Liver (tissue), 9 donors: ENCODE results near the gene RALGPS1. TPM values are rescaled to one million over a fixed set of nuclear protein-coding genes. Genes with fewer than 3 reads are reported as not detected.

Source experiments
- DNase-seq: peaks from one replicate; pipeline ENCODE4 v3.0.0-alpha.2; 2017; ENCODE audit warnings: low spot score
- H3K27ac ChIP-seq, 2 donors: one replicate each; pipeline ENCODE4 v1.7.0; 2013; ENCODE audit warnings: inconsistent platforms in 2 of 2, low read length in 2 of 2, control low read depth in 1 of 2, low read depth in 1 of 2, mild to moderate bottlenecking in 1 of 2
- H3K27me3 ChIP-seq, 4 donors: one replicate each; pipeline versions ENCODE4 v1.6.1 to v1.7.0; 2013; ENCODE audit warnings: low read length in 3 of 4, inconsistent platforms in 1 of 4, mild to moderate bottlenecking in 1 of 4, moderate library complexity in 1 of 4; ENCODE audit not compliant: control insufficient read depth in 4 of 4, insufficient read depth in 4 of 4
- H3K36me3 ChIP-seq, 4 donors: one replicate each; pipeline versions ENCODE4 v1.6.1 to v1.7.0; 2013; ENCODE audit warnings: low read length in 3 of 4, mild to moderate bottlenecking in 3 of 4, low read depth in 1 of 4, moderate library complexity in 1 of 4; ENCODE audit not compliant: control insufficient read depth in 4 of 4, insufficient read depth in 3 of 4
- H3K4me1 ChIP-seq, 4 donors: one replicate each; pipeline versions ENCODE4 v1.6.1 to v1.7.0; 2013; ENCODE audit warnings: low read length in 3 of 4, mild to moderate bottlenecking in 3 of 4, moderate library complexity in 1 of 4; ENCODE audit not compliant: control insufficient read depth in 4 of 4, insufficient read depth in 4 of 4
- H3K4me3 ChIP-seq, 3 donors: one replicate each; pipeline versions ENCODE4 v1.6.1 to v1.7.0; 2013; ENCODE audit warnings: low read length in 3 of 3, control low read depth in 1 of 3, low read depth in 1 of 3, mild to moderate bottlenecking in 1 of 3
- H3K9ac ChIP-seq, 2 donors: one replicate each; pipeline ENCODE4 v1.7.0; 2013; ENCODE audit warnings: low read length in 2 of 2, mild to moderate bottlenecking in 2 of 2, moderate library complexity in 2 of 2, control low read depth in 1 of 2, low read depth in 1 of 2
- H3K9me3 ChIP-seq, 4 donors: one replicate each; pipeline versions ENCODE4 v1.6.1 to v1.7.0; 2013; ENCODE audit warnings: low read length in 3 of 4; ENCODE audit not compliant: control insufficient read depth in 4 of 4
- CTCF ChIP-seq: fragments of 150-350 bp; IDR thresholded peaks from 2 replicates; pipeline ENCODE4 v1.5.1; 2017; ENCODE audit warnings: improper control_type of control experiment, low read depth, low read length; ENCODE audit not compliant: missing input control
- EGR1 ChIP-seq, 2 donors: IDR thresholded peaks; 2 replicates each; pipeline ENCODE4 v1.6.1; 2016 to 2018; ENCODE audit warnings: antibody characterized with exemption in 2 of 2, low read depth in 2 of 2
- FOXA1 ChIP-seq: IDR thresholded peaks from 2 replicates; pipeline ENCODE4 v1.6.1; 2016; ENCODE audit warnings: antibody characterized with exemption
- FOXA2 ChIP-seq: IDR thresholded peaks from 2 replicates; pipeline ENCODE4 v1.6.1; 2016; ENCODE audit warnings: antibody characterized with exemption
- GABPA ChIP-seq, 2 donors: IDR thresholded peaks in 1 of 2; conservative IDR thresholded peaks in 1 of 2; 2 replicates each; pipeline ENCODE4 v1.6.1; 2016; ENCODE audit warnings: antibody characterized with exemption in 2 of 2, mild to moderate bottlenecking in 1 of 2, moderate library complexity in 1 of 2
- HNF4A ChIP-seq, 2 donors: conservative IDR thresholded peaks; 2 replicates each; pipeline ENCODE4 v1.6.1; 2016; ENCODE audit warnings: antibody characterized with exemption in 2 of 2, mild to moderate bottlenecking in 2 of 2
- HNF4G ChIP-seq: IDR thresholded peaks from 2 replicates; pipeline ENCODE4 v1.6.1; 2016; ENCODE audit warnings: antibody characterized with exemption
- JUND ChIP-seq, 2 donors: IDR thresholded peaks; 2 replicates each; pipeline ENCODE4 v1.6.1; 2016; ENCODE audit warnings: antibody characterized with exemption in 2 of 2
- MAX ChIP-seq: IDR thresholded peaks from 2 replicates; pipeline ENCODE4 v1.6.1; 2016; ENCODE audit warnings: antibody characterized with exemption
- NR2F2 ChIP-seq: IDR thresholded peaks from 2 replicates; pipeline ENCODE4 v1.6.1; 2016; ENCODE audit warnings: antibody characterized with exemption
- RAD21 ChIP-seq, 2 donors: IDR thresholded peaks; 2 replicates each; pipeline ENCODE4 v1.6.1; 2016; ENCODE audit warnings: antibody characterized with exemption in 2 of 2, mild to moderate bottlenecking in 2 of 2
- REST ChIP-seq: IDR thresholded peaks from 2 replicates; pipeline ENCODE4 v1.6.1; 2016; ENCODE audit warnings: antibody characterized with exemption, mild to moderate bottlenecking
- RXRA ChIP-seq, 2 donors: IDR thresholded peaks; 2 replicates each; pipeline ENCODE4 v1.6.1; 2017 to 2018; ENCODE audit warnings: antibody characterized with exemption in 2 of 2, mild to moderate bottlenecking in 1 of 2
- SP1 ChIP-seq: IDR thresholded peaks from 2 replicates; pipeline ENCODE4 v1.6.1; 2018; ENCODE audit warnings: antibody characterized with exemption, mild to moderate bottlenecking
- TAF1 ChIP-seq: conservative IDR thresholded peaks from 2 replicates; pipeline ENCODE4 v1.6.1; 2016; ENCODE audit warnings: antibody characterized with exemption, mild to moderate bottlenecking
- YY1 ChIP-seq: IDR thresholded peaks from 2 replicates; pipeline ENCODE4 v1.6.1; 2016; ENCODE audit warnings: antibody characterized with exemption, mild to moderate bottlenecking
- WGBS: extraction: QIAGEN DNeasy Blood & Tissue Kit; methylation state at CpG from one replicate; pipeline ENCODE4 v1.1.7; 2013; 5-methylcytosine and 5-hydroxymethylcytosine counted together
- polyA plus RNA-seq, 2 donors: library from polyadenylated mRNA; stranded (reverse) in 1 of 2; unstranded in 1 of 2; fragments of 200-250 nt in 1 of 2; fragments of >200 nt in 1 of 2; fragmentation: Nextera tagmentation in 1 of 2; extraction: Ambion mirVana in 1 of 2; gene quantifications; one replicate each; pipeline versions ENCODE4 v1.2.1 to v1.2.3, GENCODE V29; 2013 to 2015
- total RNA-seq, 2 donors: library from RNA; depleted of rRNA; stranded (reverse); fragments of >200 nt; gene quantifications; one replicate each; pipeline ENCODE4 v1.2.3, GENCODE V29; 2014
- TF ChIP-seq, protein P1 (sequence below): IDR thresholded peaks from 2 replicates; pipeline ENCODE4 v1.6.1; 2016; ENCODE audit warnings: antibody characterized with exemption
- TF ChIP-seq, protein P2 (sequence below): IDR thresholded peaks from 2 replicates; pipeline ENCODE4 v1.6.1; 2016; ENCODE audit warnings: antibody characterized with exemption
- donor health status: healthy.
- donor health status: healthy.
- donor health status: healthy.
- donor health status: healthy.
- donor health status: healthy.

RALGPS1 gene
- total and polyA plus RNA-seq, 4 donors, result 1.4 to 2.7 (median 2.0) TPM

GRCh38 chr9:126989847-126990842 lies 75.6 kb downstream of the RALGPS1 start:
- no peak for DNase-seq

More at GRCh38 chr9:126989847-126990842, 75.6 kb downstream of the RALGPS1 start:
- Histone ChIP-seq H3K9ac (no peak overlapping the region), H3K9me3 (peaks cover 0 to 10% (median under 1%) of the 10 kb centered on the region in 4 donors), H3K36me3 (peaks cover 0 to 3% (median 1%) of the 10 kb centered on the region in 4 donors), H3K4me3 (no peak overlapping the region), H3K27ac (peak overlapping the region; percentile 9 to 47), H3K27me3 (no peaks in the 10 kb centered on the region), H3K4me1 (no peaks in the 10 kb centered on the region)
- 76% methylated on average over 19 of the region's 19 CpGs for WGBS
- no peak for TF ChIP-seq CTCF
- no peak for TF ChIP-seq MAX
- TF ChIP-seq HNF4A (conservative IDR thresholded peaks at IDR 0.05), result no peak
- peak; percentile 14 for TF ChIP-seq REST
- TF ChIP-seq FOXA1, result no peak
- peak in 1 of 2 donors; percentile 42 for TF ChIP-seq RAD21 (IDR thresholded peaks at IDR 0.05)
- no peak for TF ChIP-seq JUND (IDR thresholded peaks at IDR 0.05)
- no peak for TF ChIP-seq HNF4G
- peak; percentile 69 to 76 for TF ChIP-seq RXRA (IDR thresholded peaks at IDR 0.05)
- no peak for TF ChIP-seq FOXA2
- TF ChIP-seq NR2F2, result peak; percentile 99
- TF ChIP-seq GABPA (IDR thresholded peaks at IDR 0.05 in 1 of 2, conservative IDR thresholded peaks at IDR 0.05 in 1 of 2), result no peak
- TF ChIP-seq, protein P1, sequence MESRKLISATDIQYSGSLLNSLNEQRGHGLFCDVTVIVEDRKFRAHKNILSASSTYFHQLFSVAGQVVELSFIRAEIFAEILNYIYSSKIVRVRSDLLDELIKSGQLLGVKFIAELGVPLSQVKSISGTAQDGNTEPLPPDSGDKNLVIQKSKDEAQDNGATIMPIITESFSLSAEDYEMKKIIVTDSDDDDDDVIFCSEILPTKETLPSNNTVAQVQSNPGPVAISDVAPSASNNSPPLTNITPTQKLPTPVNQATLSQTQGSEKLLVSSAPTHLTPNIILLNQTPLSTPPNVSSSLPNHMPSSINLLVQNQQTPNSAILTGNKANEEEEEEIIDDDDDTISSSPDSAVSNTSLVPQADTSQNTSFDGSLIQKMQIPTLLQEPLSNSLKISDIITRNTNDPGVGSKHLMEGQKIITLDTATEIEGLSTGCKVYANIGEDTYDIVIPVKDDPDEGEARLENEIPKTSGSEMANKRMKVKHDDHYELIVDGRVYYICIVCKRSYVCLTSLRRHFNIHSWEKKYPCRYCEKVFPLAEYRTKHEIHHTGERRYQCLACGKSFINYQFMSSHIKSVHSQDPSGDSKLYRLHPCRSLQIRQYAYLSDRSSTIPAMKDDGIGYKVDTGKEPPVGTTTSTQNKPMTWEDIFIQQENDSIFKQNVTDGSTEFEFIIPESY, result no peak
- TF ChIP-seq, protein P2, sequence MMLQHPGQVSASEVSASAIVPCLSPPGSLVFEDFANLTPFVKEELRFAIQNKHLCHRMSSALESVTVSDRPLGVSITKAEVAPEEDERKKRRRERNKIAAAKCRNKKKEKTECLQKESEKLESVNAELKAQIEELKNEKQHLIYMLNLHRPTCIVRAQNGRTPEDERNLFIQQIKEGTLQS, result no peak
- no peak for TF ChIP-seq YY1
- no peak for TF ChIP-seq EGR1 (IDR thresholded peaks at IDR 0.05; ENCODE audit: low read depth in 2 of 2)
- TF ChIP-seq TAF1, result no peak
- TF ChIP-seq SP1, result peak; percentile 61
